BLaER1 (cell line): ENCODE data around the gene SLC35B2.

ENCODE experiments used
- H3K27ac ChIP-seq: shearing (Covaris generic); formaldehyde crosslinking; 2 replicates; pipeline ENCODE4 v1.8.1; 2022
- H3K27me3 ChIP-seq: shearing (Covaris generic); formaldehyde crosslinking; 2 replicates; pipeline ENCODE4 v1.8.1; 2022
- H3K36me3 ChIP-seq: shearing (Covaris generic); formaldehyde crosslinking; 2 replicates; pipeline ENCODE4 v1.8.1; 2022
- H3K4me1 ChIP-seq: shearing (Covaris generic); formaldehyde crosslinking; 2 replicates; pipeline ENCODE4 v1.8.1; 2022
- H3K4me2 ChIP-seq: shearing (Covaris generic); formaldehyde crosslinking; 2 replicates; pipeline ENCODE4 v1.8.1; 2022
- H3K4me3 ChIP-seq: shearing (Covaris generic); formaldehyde crosslinking; 2 replicates; pipeline ENCODE4 v1.8.1; 2022
- H3K9ac ChIP-seq: shearing (Covaris generic); formaldehyde crosslinking; 2 replicates; pipeline ENCODE4 v1.8.1; 2022
- H3K9me3 ChIP-seq: shearing (Covaris generic); formaldehyde crosslinking; 2 replicates; pipeline ENCODE4 v1.8.1; 2022
- H4K20me1 ChIP-seq: shearing (Covaris generic); formaldehyde crosslinking; 2 replicates; pipeline ENCODE4 v1.8.1; 2022
- Cebpa-rat ChIP-seq: shearing (Covaris generic); IDR thresholded peaks from 2 replicates; pipeline ENCODE4 v1.8.1; 2022

The SLC35B2 gene

DNA sequence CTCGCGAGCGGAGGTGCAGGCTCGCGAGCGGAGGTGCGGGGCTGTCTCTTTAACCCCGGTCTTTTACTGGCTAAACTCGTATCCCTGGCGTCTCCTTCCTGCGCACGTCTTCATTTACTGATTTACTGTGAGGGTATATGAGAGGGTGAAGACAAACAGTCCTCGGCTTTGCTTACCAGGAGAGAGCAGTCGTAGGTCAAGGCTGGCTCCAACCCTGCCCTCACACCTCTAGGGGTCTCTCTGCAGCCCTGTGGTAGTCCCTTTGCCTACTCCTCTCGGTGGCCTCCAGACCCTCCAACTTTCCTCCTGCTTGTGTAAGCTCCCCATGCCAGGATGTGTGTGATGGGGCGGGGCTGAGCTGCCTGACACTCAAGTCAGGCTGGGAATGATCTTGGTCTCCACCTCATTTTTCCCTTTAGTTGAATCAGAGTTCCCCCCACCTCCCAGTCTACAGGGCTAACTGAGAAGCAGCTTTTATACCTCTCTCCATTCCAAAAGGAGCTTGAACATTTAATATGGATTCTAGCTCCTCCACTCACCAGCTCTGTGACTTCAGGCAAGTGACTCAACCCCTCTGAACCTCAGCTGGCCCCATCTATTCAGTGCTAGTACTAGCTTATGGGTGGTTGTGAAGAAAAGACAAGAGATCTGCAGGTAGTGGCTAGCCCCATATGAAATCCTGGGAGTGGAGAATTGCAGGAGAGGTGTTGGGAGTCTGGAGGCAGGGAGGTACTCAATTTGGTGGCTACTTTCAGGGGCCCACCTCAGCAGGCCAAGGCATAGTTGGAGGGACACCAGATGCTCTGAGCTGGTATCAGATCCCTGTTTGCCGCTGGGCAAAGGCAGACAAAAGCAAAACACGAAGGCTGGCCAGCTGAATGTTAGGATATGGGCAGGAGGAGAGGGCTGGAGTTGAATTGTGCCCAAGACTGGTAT, 33.0 kb downstream of the SLC35B2 start:
- Histone ChIP-seq H3K4me3 (peak overlapping the region; percentile 73), H3K4me2 (peak overlapping the region; percentile 81), H3K27ac (peak overlapping the region; percentile 33), H3K9ac (peak overlapping the region; percentile 78), H4K20me1 (peaks cover 45% of the 10 kb centered on the region), H3K9me3 (no peaks in the 10 kb centered on the region), H3K36me3 (peaks cover 21% of the 10 kb centered on the region), H3K4me1 (peaks cover 67% of the 10 kb centered on the region), H3K27me3 (no peaks in the 10 kb centered on the region)
- TF ChIP-seq Cebpa-rat = no peak

DNA sequence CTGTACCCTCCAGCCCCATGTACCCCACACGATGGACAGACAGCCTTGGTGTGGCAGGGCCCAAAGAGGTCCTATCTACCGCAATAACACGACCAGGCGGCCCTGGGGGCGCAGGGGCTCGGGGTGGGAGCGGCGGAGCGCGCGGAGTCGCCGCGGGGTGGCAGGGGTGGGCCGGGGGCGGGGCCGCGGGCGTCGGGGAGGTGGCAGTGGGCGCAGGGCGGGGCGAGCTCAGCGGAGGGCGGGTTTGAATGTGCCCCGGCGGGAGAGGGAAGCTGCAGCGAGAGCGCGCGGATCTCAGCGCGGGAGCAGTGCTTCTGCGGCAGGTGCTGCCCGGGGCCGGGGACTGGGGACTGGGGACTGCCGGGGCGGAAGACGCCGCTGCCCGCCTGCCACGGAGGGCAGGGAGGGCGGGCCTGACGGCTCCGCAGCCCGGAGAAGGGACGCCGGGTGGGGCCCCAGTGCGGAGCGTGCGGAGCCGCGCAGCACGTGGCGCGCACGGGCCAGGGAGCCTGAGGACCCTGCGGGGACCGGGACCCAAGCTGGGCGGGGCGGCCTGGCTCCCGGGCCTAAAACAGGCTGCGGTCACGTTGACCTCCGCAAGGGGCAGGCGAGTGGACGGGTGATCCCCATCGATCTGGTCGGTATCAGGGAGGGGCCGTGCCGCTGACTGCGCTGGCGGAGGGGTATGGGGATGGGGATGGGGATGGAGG, 33.9 kb downstream of the SLC35B2 start, which contains the start of gene SLC29A1:
Gene SLC29A1, plus strand, starts transcription at position 277 of the 710 bp plus-strand sequence. CDS start 3,719 bp downstream, outside the sequence.
- no peak for TF ChIP-seq Cebpa-rat
- peak within 1 kb of the TSS; percentile 73 for H3K4me3 ChIP-seq
- H3K27ac ChIP-seq = peak within 1 kb of the TSS; percentile 33
- H3K9me3 ChIP-seq = no peaks in the 10 kb centered on the region
- H3K4me2 ChIP-seq = peak within 1 kb of the TSS; percentile 96
- H3K27me3 ChIP-seq = no peaks in the 10 kb centered on the region
- H3K9ac ChIP-seq = peak within 1 kb of the TSS; percentile 78
- H3K4me1 ChIP-seq = peaks cover 75% of the 10 kb centered on the region
- H3K36me3 ChIP-seq = peaks cover 13% of the 10 kb centered on the region
- H4K20me1 ChIP-seq = peaks cover 42% of the 10 kb centered on the region

DNA sequence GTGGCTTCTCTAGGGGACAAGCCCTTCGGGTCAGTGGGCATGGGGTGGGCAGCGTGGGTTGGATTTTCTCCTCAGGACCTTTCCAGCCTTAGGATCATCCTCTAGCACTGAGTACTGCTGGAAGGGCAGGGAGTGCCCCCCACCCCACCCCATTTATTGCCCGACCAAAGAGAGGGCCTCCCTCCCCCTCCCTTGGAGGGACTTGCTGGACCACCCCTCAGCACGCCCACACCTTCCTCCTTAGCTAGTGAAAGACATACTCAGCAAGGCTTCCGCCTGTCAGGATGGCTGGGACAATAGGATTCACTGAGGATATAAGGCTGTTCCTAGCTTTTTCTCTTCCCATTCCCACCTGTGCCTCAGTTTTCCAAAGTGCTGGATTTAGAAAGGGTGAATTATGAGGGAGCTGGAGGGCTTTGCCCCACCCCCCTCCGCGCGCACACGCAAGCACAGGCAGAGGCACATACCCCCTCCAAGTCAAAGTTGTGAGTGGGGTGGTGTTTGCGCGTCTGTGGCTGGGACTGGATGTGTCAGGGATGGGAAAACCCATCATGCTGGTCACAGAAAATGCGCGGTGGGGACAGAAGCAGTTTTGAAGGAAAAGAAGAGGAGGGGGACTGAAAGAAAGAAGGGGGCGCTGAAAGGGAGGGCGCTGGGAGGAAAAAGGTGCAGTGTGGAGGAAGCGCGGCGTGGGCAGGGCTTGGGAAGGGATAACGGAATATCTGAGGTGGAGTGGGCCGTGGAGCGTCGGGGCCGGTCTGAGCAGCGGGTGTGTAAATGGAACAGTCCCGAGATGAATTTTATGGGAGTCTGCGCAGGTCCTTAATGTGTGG, 34.6 kb downstream of the SLC35B2 start:
- H3K9ac ChIP-seq = peak overlapping the region; percentile 51; the same call in 1 of the 2 replicates
- H3K9me3 ChIP-seq = no peaks in the 10 kb centered on the region
- TF ChIP-seq Cebpa-rat = no peak
- peaks cover 34% of the 10 kb centered on the region for H4K20me1 ChIP-seq
- peak overlapping the region; percentile 96 for H3K4me2 ChIP-seq
- H3K4me3 ChIP-seq = peak overlapping the region; percentile 73
- H3K36me3 ChIP-seq = 0 out of 2 replicates have a peak, but pooled peaks cover 6% of the 10 kb centered on the region
- peaks cover 81% of the 10 kb centered on the region for H3K4me1 ChIP-seq
- no peaks in the 10 kb centered on the region for H3K27me3 ChIP-seq
- H3K27ac ChIP-seq = no peak overlapping the region

DNA sequence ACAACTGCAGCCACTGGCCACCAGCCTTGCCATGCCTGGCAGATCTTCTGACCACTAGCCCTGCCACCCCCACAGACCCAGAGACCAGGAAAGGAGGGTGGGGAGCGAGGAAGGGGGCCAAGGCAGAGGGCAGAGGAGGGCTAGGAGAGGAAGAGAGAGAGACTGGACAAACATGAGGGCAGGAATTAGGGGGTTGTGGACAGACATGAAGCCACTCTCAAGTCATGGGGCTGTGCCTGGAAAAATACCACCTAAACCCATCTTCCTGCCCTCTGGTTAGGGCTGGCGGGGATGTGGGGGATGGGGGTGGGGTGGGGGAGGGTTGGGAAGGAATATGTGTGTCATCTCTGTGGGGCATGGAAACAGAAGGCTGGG, 35.4 kb downstream of the SLC35B2 start:
- Histone ChIP-seq H4K20me1 (peaks cover 27% of the 10 kb centered on the region), H3K9me3 (no peaks in the 10 kb centered on the region), H3K27me3 (no peaks in the 10 kb centered on the region), H3K4me2 (peak overlapping the region; percentile 54), H3K4me1 (peaks cover 79% of the 10 kb centered on the region), H3K4me3 (no peak overlapping the region), H3K9ac (no peak overlapping the region), H3K36me3 (no peaks in the 10 kb centered on the region), H3K27ac (no peak overlapping the region)
- no peak for TF ChIP-seq Cebpa-rat

DNA sequence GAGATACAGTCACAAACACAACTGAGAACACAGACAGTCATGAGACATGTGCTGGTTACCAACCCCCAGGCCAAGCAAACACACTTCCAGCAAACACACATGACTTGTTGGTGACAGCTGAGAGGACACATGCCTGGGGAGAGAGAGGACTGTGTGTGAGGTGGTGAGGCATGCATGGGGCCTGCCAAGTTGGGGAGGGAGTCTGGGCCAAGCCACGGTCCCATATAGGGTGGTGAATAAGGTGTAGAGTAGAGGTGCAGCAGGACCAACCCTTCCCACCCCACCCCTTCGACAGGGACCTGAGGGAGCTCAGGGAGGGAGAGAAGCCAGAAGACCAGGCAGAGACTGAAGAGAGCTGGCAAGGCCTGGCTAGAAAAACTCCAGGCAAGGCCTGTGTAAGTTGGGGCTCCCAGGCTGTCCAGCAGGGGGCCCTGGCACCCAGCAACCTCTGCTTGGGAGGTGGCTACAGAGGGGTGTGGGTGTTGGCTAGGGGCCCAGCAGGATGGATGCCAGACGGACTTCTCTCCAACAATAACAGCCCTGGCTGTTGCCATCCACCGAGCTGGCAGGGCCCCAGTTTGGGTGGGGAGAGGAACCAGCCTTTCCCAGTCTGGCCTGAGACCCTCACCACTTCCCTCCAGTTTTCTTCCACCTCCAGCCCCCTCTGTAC, 35.9 kb downstream of the SLC35B2 start:
- peaks cover 21% of the 10 kb centered on the region for H4K20me1 ChIP-seq
- no peaks in the 10 kb centered on the region for H3K36me3 ChIP-seq
- no peak overlapping the region for H3K27ac ChIP-seq
- no peak for TF ChIP-seq Cebpa-rat
- no peak overlapping the region for H3K9ac ChIP-seq
- H3K4me2 ChIP-seq = peak overlapping the region; percentile 54
- no peaks in the 10 kb centered on the region for H3K9me3 ChIP-seq
- H3K4me3 ChIP-seq = no peak overlapping the region
- H3K4me1 ChIP-seq = peaks cover 79% of the 10 kb centered on the region
- H3K27me3 ChIP-seq = no peaks in the 10 kb centered on the region

DNA sequence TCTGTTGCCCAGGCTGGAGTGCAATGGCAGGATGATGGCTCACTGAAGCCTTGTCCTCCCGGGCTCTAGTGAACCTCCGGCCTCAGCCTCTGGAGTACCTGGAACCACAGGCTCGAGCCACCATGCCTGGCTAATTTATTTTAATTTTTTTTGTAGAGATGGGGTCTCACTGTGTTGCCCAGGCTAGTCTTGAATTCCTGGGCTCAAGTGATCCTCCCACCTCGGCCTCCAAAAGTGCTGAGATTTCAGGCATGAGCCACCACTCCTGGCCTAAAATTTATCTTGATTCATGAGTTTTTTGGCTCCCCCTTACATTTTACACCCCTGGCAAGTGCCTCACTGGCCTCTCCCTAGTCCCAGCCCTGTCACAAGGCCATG, 36.4 kb downstream of the SLC35B2 start:
- Histone ChIP-seq H3K4me1 (peaks cover 79% of the 10 kb centered on the region), H3K4me2 (0 out of 2 replicates have a peak overlapping the region, but pooled peaks have one; percentile 54)

DNA sequence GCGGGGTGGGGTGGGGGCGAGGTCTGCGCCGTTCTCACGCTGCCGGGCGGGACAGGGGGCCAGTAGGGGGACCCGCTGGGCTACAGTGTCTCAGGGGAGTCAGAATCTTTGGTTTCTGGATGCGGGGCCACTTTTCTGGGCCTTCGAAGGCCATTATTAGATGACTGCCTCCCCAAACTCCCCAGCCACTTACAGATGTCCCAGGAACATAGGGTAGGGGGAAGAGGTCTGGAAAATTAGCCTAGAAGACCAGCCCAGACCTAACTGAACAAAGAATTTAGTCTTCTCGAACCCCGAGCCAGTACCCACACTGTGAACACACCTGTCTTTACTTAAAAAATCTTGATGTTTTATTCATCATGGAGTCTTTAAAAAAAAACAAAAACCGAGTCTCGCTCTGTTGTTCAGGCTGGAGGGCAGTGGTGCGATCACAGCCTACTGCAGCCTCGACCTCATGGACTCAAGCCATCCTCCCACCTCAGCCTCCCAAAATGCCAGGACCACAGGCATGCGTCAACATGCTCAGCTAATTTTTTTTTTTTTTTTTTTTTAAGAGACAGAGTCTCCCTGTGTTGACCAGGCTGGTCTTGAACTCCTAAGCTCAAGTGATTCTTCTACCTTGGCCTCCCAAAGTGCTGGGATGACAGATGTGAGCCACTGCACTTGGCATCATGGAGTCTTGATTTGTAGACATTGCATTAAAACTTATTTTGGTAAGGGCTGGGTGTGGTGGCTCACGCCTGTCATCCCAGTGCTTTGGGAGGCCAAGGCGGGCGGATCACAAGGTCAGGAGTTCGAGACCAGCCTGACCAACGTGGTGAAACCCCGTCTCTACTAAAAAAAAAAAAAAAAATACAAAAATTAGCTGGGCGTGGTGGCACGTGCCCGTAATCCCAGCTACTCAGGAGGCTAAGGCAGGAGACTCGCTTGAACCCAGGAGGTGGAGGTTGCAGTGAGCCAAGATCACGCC, 37.2 kb downstream of the SLC35B2 start:
- TF ChIP-seq Cebpa-rat = no peak
- Histone ChIP-seq H3K27me3 (no peaks in the 10 kb centered on the region), H3K36me3 (no peaks in the 10 kb centered on the region), H3K4me2 (peak overlapping the region; percentile 89), H3K9me3 (no peaks in the 10 kb centered on the region), H3K4me3 (no peak overlapping the region), H3K27ac (no peak overlapping the region), H3K4me1 (peaks cover 72% of the 10 kb centered on the region), H3K9ac (no peak overlapping the region), H4K20me1 (peaks cover 8% of the 10 kb centered on the region)

More for the DNA sequence above, 36.4 kb downstream of the SLC35B2 start:
- TF ChIP-seq Cebpa-rat = no peak
- no peak overlapping the region for H3K4me3 ChIP-seq
- H3K36me3 ChIP-seq = no peaks in the 10 kb centered on the region
- no peaks in the 10 kb centered on the region for H3K9me3 ChIP-seq
- no peak overlapping the region for H3K27ac ChIP-seq
- peaks cover 16% of the 10 kb centered on the region for H4K20me1 ChIP-seq
- H3K27me3 ChIP-seq = no peaks in the 10 kb centered on the region
- H3K9ac ChIP-seq = no peak overlapping the region
